ENCODE measurements around the gene PCDH12.

- TF ChIP-seq POLR2AphosphoS5 (IDR thresholded peaks at IDR 0.05; ENCODE audit: low read depth, low read length) (no peak), POLR2A (IDR thresholded peaks at IDR 0.05; ENCODE audit: low read depth, low read length) (no peak), TAF1 (IDR thresholded peaks at IDR 0.05; ENCODE audit: borderline replicate concordance, low read depth, low read length) (no peak)
These were observed 53.5 kb downstream of the PCDH12 start for GRCh38 chr5:141904551-141904950.

All from GM12892 (cell line).